ENCODE data around the gene STRN4. TPM values are rescaled to one million over a fixed set of nuclear protein-coding genes. Genes with fewer than 3 reads are reported as not detected.

Gene STRN4
- polyA plus RNA-seq, 1 donor from 2014 or later = 153 TPM

GRCh38 chr19:46728208-46728607 is 18.0 kb downstream of the STRN4 start:
- Histone ChIP-seq H4K20me1 (ENCODE audit: insufficient read depth) (peaks cover 16% of the 10 kb centered on the region), H3K9me3 (ENCODE audit: low read length) (no peaks in the 10 kb centered on the region), H3K79me2 (replicated peaks; ENCODE audit: insufficient read depth, low read length) (peaks cover under 1% of the 10 kb centered on the region), H3K9me2 (ENCODE audit: insufficient read depth, low read length) (no peaks in the 10 kb centered on the region), H3F3A (ENCODE audit: insufficient read depth, low read length, poor library complexity, severe bottlenecking) (no peaks in the 10 kb centered on the region), H2AFZ (ENCODE audit: low read depth, low read length) (no peak overlapping the region), H3K36me3 (ENCODE audit: insufficient read depth, low read length) (peaks cover 3% of the 10 kb centered on the region), H3K9ac (ENCODE audit: low read length) (no peak overlapping the region), H3K4me2 (ENCODE audit: low read length) (no peak overlapping the region), H3K4me3 (ENCODE audit: low read length) (no peak overlapping the region), H3K27ac (ENCODE audit: low read length) (no peak overlapping the region), H3K27me3 (ENCODE audit: insufficient read depth, low read depth, low read length) (no peaks in the 10 kb centered on the region)
- TF ChIP-seq RAD21 (conservative IDR thresholded peaks at IDR 0.05) (no peak), EZH2 (IDR thresholded peaks at IDR 0.05; ENCODE audit: borderline replicate concordance, insufficient read depth, low read length, poor library complexity, severe bottlenecking) (no peak), CTCF (IDR thresholded peaks at IDR 0.05; ENCODE audit: poor library complexity, severe bottlenecking) (no peak), MXI1 (conservative IDR thresholded peaks at IDR 0.05; ENCODE audit: poor library complexity, severe bottlenecking) (no peak), REST (IDR thresholded peaks at IDR 0.05; ENCODE audit: borderline replicate concordance) (no peak), TAF1 (IDR thresholded peaks at IDR 0.05; ENCODE audit: low read depth) (no peak), EP300 (conservative IDR thresholded peaks at IDR 0.05; ENCODE audit: poor library complexity, severe bottlenecking) (no peak), SMC3 (conservative IDR thresholded peaks at IDR 0.05; ENCODE audit: poor library complexity) (no peak), POLR2AphosphoS5 (IDR thresholded peaks at IDR 0.05) (no peak)

GRCh38 chr19:46727757-46728156 is 18.5 kb downstream of the STRN4 start:
- Histone ChIP-seq H3K36me3 (ENCODE audit: insufficient read depth, low read length) (peaks cover 3% of the 10 kb centered on the region), H3K27ac (ENCODE audit: low read length) (no peak overlapping the region), H3F3A (ENCODE audit: insufficient read depth, low read length, poor library complexity, severe bottlenecking) (no peaks in the 10 kb centered on the region), H3K27me3 (ENCODE audit: insufficient read depth, low read depth, low read length) (no peaks in the 10 kb centered on the region), H4K20me1 (ENCODE audit: insufficient read depth) (peaks cover 13% of the 10 kb centered on the region), H3K4me2 (ENCODE audit: low read length) (no peak overlapping the region), H2AFZ (ENCODE audit: low read depth, low read length) (no peak overlapping the region), H3K79me2 (replicated peaks; ENCODE audit: insufficient read depth, low read length) (no peaks in the 10 kb centered on the region), H3K9ac (ENCODE audit: low read length) (no peak overlapping the region), H3K9me3 (ENCODE audit: low read length) (no peaks in the 10 kb centered on the region), H3K4me3 (ENCODE audit: low read length) (no peak overlapping the region), H3K9me2 (ENCODE audit: insufficient read depth, low read length) (no peaks in the 10 kb centered on the region)
- TF ChIP-seq REST (IDR thresholded peaks at IDR 0.05; ENCODE audit: borderline replicate concordance) (no peak), TAF1 (IDR thresholded peaks at IDR 0.05; ENCODE audit: low read depth) (no peak)

Data from neural cell (in vitro differentiated cells).